Gastrocnemius medialis (tissue), 4 donors: ENCODE results near the gene HMCN1. TPM values are rescaled to one million over a fixed set of nuclear protein-coding genes. Genes with fewer than 3 reads are reported as not detected.

Experiments used
- ATAC-seq, 2 donors: fragments of 150-250 bp; one replicate each; pipeline ENCODE4 v1.9.1; 2016
- DNase-seq, 2 donors: peaks; one replicate each; pipeline ENCODE4 v3.0.0-alpha.2; 2019
- H3K27ac ChIP-seq, 4 donors: fragments of 200-600 bp; sonication (generic); 1 replicate in 1 of 4; 2 replicates in 3 of 4; pipeline ENCODE4 v1.5.1; 2016 to 2018; ENCODE audit warnings: mild to moderate bottlenecking in 2 of 4, moderate library complexity in 1 of 4
- H3K27me3 ChIP-seq, 3 donors: fragments of 200-600 bp; sonication (generic) in 2 of 3; 1 replicate in 1 of 3; 2 replicates in 2 of 3; pipeline versions ENCODE4 v1.5.1 to v1.6.0; 2016 to 2019; ENCODE audit warnings: mild to moderate bottlenecking in 1 of 3, moderate library complexity in 1 of 3
- H3K36me3 ChIP-seq, 2 donors: fragments of 200-600 bp; sonication (generic) in 1 of 2; one replicate each; pipeline ENCODE4 v1.5.1; 2017 to 2018
- H3K4me1 ChIP-seq, 2 donors: fragments of 200-600 bp; sonication (generic) in 1 of 2; one replicate each; pipeline ENCODE4 v1.5.1; 2016 to 2017; ENCODE audit warnings: mild to moderate bottlenecking in 2 of 2
- H3K4me3 ChIP-seq, 4 donors: fragments of 200-600 bp; sonication (generic) in 3 of 4; 1 replicate in 1 of 4; 2 replicates in 3 of 4; pipeline ENCODE4 v1.5.1; 2016 to 2019; ENCODE audit warnings: mild to moderate bottlenecking in 2 of 4
- H3K9me3 ChIP-seq, 3 donors: fragments of 200-600 bp; sonication (generic) in 2 of 3; 1 replicate in 1 of 3; 2 replicates in 2 of 3; pipeline ENCODE4 v1.5.1; 2016 to 2019
- POLR2A ChIP-seq, 2 donors: fragments of 450-650 bp; IDR thresholded peaks; one replicate each; pipeline ENCODE4 v1.6.1; 2017; ENCODE audit warnings: antibody characterized with exemption in 2 of 2, mild to moderate bottlenecking in 2 of 2, moderate library complexity in 2 of 2
- in situ Hi-C, 4 donors: fragments of 200-750 bp; cut with MboI; loops; one replicate each; pipeline versions ENCODE4 v1.15.0 to v1.8.0; 2017; ENCODE audit warnings: low sequenced_read_pairs in 4 of 4
- intact Hi-C: fragments of 100-400 bp; cut with DNase I; formaldehyde crosslinking; loops from one replicate; pipeline ENCODE4 v1.15.1; 2023; ENCODE audit warnings: low total_unique reads
- total RNA-seq, 4 donors: library from RNA; depleted of rRNA; stranded (reverse); fragments of >200 nt; gene quantifications; one replicate each; pipeline versions ENCODE4 v1.1.0 to v1.2.3, GENCODE V29; 2016
- TF ChIP-seq, protein P1 (sequence below), 5 experiments: fragments of 450-650 bp in 3 of 5; fragments of 200-600 bp in 2 of 5; sonication (generic) in 2 of 5; IDR thresholded peaks in 4 of 5; conservative IDR thresholded peaks in 1 of 5; 1 replicate in 4 of 5; 2 replicates in 1 of 5; pipeline ENCODE4 v1.5.1; 2016 to 2019; ENCODE audit warnings: antibody characterized with exemption in 5 of 5, mild to moderate bottlenecking in 3 of 5, moderate library complexity in 3 of 5

HMCN1 gene
- total RNA-seq, 4 donors from 2014 or later: 2.6 to 7.5 (median 5.1) TPM

DNA sequence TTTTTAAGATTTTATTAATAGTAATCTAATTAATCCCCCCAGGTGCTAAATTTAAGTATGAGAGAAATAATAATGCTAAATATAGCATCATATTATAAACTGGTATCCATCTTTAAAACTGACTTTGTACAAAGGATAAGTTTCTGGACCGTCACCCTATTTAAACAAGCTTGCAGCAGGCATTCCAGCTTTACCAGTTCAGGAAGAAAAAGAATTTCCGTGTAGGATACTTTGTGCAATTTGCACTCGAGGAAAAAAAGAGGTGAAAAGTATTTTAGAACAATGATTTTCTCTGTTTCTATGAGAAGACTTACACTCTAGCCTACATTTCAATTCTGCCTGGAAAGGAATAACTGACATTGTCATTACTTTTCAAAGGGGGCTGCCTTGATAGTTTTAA, 27.6 kb downstream of the HMCN1 start:
- Histone ChIP-seq H3K27ac (no peak overlapping the region), H3K9me3 (no peaks in the 10 kb centered on the region), H3K4me1 (no peaks in the 10 kb centered on the region), H3K4me3 (no peak overlapping the region), H3K36me3 (no peaks in the 10 kb centered on the region), H3K27me3 (no peaks in the 10 kb centered on the region)
- TF ChIP-seq POLR2A (IDR thresholded peaks at IDR 0.05): no peak
- TF ChIP-seq, protein P1, sequence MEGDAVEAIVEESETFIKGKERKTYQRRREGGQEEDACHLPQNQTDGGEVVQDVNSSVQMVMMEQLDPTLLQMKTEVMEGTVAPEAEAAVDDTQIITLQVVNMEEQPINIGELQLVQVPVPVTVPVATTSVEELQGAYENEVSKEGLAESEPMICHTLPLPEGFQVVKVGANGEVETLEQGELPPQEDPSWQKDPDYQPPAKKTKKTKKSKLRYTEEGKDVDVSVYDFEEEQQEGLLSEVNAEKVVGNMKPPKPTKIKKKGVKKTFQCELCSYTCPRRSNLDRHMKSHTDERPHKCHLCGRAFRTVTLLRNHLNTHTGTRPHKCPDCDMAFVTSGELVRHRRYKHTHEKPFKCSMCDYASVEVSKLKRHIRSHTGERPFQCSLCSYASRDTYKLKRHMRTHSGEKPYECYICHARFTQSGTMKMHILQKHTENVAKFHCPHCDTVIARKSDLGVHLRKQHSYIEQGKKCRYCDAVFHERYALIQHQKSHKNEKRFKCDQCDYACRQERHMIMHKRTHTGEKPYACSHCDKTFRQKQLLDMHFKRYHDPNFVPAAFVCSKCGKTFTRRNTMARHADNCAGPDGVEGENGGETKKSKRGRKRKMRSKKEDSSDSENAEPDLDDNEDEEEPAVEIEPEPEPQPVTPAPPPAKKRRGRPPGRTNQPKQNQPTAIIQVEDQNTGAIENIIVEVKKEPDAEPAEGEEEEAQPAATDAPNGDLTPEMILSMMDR (IDR thresholded peaks at IDR 0.05 in 4 of 5, conservative IDR thresholded peaks at IDR 0.05 in 1 of 5): no peak
- intact Hi-C loops: no loop called here
- DNase-seq (no peak), ATAC-seq (no peak)
- in situ Hi-C loops: no loop called here

DNA sequence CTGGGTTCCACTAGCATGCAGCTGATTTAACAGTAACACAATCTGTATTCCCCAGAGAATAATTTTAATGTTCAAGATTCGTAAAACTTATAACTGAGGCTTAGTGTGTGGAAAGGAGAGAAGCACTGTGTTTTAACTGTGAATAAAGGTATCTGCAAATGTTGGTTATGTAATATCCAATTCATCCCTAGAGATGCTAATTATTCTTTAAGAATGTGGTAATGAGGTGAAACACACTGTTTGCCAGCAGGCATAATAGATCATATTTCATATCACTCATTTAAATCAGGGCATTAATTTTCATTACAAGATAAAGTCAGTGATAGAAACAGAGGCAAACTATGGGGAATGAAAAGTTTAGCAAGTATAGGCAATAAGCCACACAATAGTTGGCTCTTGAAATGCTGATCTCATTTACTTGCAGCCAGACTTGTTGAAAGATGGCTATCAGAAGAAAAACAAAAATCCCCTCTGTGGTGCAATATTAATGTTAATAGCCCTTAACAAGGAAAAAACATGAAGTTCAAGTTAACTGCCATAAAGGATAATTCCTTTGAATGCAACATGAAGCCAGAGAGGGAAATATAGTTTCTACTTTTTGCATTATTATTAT, 33.4 kb downstream of the HMCN1 start:
- Histone ChIP-seq H3K4me1 (no peaks in the 10 kb centered on the region), H3K9me3 (no peaks in the 10 kb centered on the region), H3K36me3 (no peaks in the 10 kb centered on the region), H3K27ac (no peak overlapping the region), H3K27me3 (no peaks in the 10 kb centered on the region), H3K4me3 (no peak overlapping the region)
- TF ChIP-seq, protein P1 (IDR thresholded peaks at IDR 0.05 in 4 of 5, conservative IDR thresholded peaks at IDR 0.05 in 1 of 5): no peak
- TF ChIP-seq POLR2A (IDR thresholded peaks at IDR 0.05): no peak
- no peak for DNase-seq
- no peak for ATAC-seq
- intact Hi-C loops (no loop called here), in situ Hi-C loops (no loop called here)

DNA sequence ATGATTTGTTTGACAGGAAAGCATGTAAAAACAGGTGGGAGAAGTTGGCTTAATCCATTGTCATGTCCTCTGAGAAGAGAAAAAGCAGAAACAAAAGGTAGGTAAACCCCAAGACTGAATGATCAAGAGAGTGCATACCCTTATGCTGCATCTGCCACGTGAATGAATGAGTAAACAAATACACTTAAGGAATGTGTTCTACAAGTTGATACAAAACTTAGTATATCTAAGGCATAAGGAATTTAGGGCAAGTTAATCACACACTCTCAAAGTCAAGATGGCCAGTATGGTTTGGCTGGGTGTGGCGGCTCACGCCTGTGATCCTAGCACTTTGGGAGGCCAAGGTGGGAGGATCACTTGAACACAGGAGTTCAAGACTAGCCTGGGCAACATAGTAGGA, 34.2 kb downstream of the HMCN1 start:
- no peaks in the 10 kb centered on the region for H3K4me1 ChIP-seq
- intact Hi-C loops (no loop called here), in situ Hi-C loops (no loop called here)
- no peak for ATAC-seq
- no peak overlapping the region for H3K4me3 ChIP-seq
- H3K27me3 ChIP-seq: no peaks in the 10 kb centered on the region
- H3K27ac ChIP-seq: no peak overlapping the region
- H3K9me3 ChIP-seq: no peaks in the 10 kb centered on the region
- TF ChIP-seq, protein P1 (IDR thresholded peaks at IDR 0.05 in 4 of 5, conservative IDR thresholded peaks at IDR 0.05 in 1 of 5): no peak
- no peak for TF ChIP-seq POLR2A (IDR thresholded peaks at IDR 0.05)
- H3K36me3 ChIP-seq: no peaks in the 10 kb centered on the region
- no peak for DNase-seq

DNA sequence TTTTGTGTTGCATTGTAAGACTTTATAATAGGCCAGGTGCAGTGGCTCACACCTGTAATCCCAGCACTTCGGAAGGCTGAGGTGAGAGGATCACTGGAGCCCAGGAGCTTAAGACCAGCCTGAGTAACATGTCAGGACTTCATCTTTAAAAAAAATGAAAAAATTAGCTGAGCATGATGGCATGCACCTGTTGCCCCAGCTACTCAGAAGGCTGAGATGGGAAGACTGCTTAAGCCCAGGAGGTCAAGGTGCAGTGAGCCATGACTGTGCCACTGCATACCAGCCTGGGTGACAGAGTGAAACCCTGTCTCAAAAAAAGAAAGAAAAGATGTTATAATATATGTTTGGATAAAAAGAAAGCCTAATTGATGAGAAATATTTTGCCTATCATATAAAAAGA, 34.9 kb downstream of the HMCN1 start:
- intact Hi-C loops: no loop called here

More for the DNA sequence above, 34.9 kb downstream of the HMCN1 start:
- DNase-seq (no peak), ATAC-seq (no peak)
- in situ Hi-C loops: no loop called here
- Histone ChIP-seq H3K36me3 (no peaks in the 10 kb centered on the region), H3K4me3 (no peak overlapping the region), H3K27ac (no peak overlapping the region), H3K9me3 (no peaks in the 10 kb centered on the region), H3K4me1 (no peaks in the 10 kb centered on the region), H3K27me3 (no peaks in the 10 kb centered on the region)
- no peak for TF ChIP-seq POLR2A (IDR thresholded peaks at IDR 0.05)
- TF ChIP-seq, protein P1 (IDR thresholded peaks at IDR 0.05 in 4 of 5, conservative IDR thresholded peaks at IDR 0.05 in 1 of 5): no peak
